OCI-LY7 (cell line): Measurements from ENCODE around the gene SLC9A7. TPM values are rescaled to one million over a fixed set of nuclear protein-coding genes. Genes with fewer than 3 reads are reported as not detected.

Experiments
- BruUV-seq: library from RNA; stranded (reverse); fragments of 400-500 nt; replicated peaks from 2 replicates; lab custom pipeline; 2021; lab: Mats Ljungman, UMichigan
- CTCF ChIA-PET: fragments of 300-600 bp; sonication (Branson Sonifier 250); formaldehyde crosslinking; loops from one replicate; lab custom pipeline; 2022; ENCODE audit warnings: antibody characterized with exemption; ENCODE audit not compliant: unreplicated experiment; lab: Charles Lee
- POLR2A ChIA-PET: fragments of 300-600 bp; sonication (Branson Sonifier 250); formaldehyde crosslinking; loops from one replicate; lab custom pipeline; 2022; ENCODE audit warnings: antibody characterized with exemption; lab: Charles Lee
- DNase-seq: peaks from one replicate; pipeline ENCODE4 v3.0.0-alpha.2; 2015; ENCODE audit warnings: low spot score
- H2AFZ ChIP-seq: fragments of 200-600 bp; sonication (generic), shearing (Covaris generic); 2 replicates; pipeline ENCODE4 v1.6.1; 2014; ENCODE audit warnings: mild to moderate bottlenecking, antibody characterized with exemption, low read length, moderate library complexity
- H3K27ac ChIP-seq: fragments of 200-600 bp; sonication (generic); 2 replicates; pipeline ENCODE4 v1.5.1; 2014; ENCODE audit warnings: mixed run types, low read depth, mild to moderate bottlenecking, moderate library complexity, low read length, inconsistent platforms; ENCODE audit not compliant: poor library complexity, severe bottlenecking
- H3K36me3 ChIP-seq: fragments of 200-600 bp; sonication (generic); 2 replicates; pipeline ENCODE4 v1.6.1; 2014; ENCODE audit warnings: mild to moderate bottlenecking, antibody characterized with exemption, low read length, moderate library complexity, mixed read lengths; ENCODE audit not compliant: insufficient read depth
- H3K4me1 ChIP-seq: fragments of 200-600 bp; sonication (generic); 2 replicates; pipeline ENCODE4 v1.5.1; 2014; ENCODE audit warnings: mild to moderate bottlenecking, low read length; ENCODE audit not compliant: insufficient read depth, poor library complexity, severe bottlenecking
- H3K4me2 ChIP-seq: fragments of 200-600 bp; sonication (generic); 2 replicates; pipeline ENCODE4 v1.6.1; 2014; ENCODE audit warnings: mild to moderate bottlenecking, low read length
- H3K4me3 ChIP-seq: fragments of 200-600 bp; sonication (generic); 2 replicates; pipeline ENCODE4 v1.5.1; 2014; ENCODE audit warnings: mild to moderate bottlenecking, low read depth, low read length; ENCODE audit not compliant: poor library complexity, severe bottlenecking
- H3K79me2 ChIP-seq: fragments of 200-600 bp; sonication (generic); 2 replicates; pipeline ENCODE4 v1.6.1; 2016; ENCODE audit warnings: low read depth, mild to moderate bottlenecking, low read length, moderate library complexity, mixed read lengths; ENCODE audit not compliant: insufficient read depth
- H3K9me2 ChIP-seq: fragments of 200-600 bp; sonication (generic); 2 replicates; pipeline ENCODE4 v1.6.1; 2016; ENCODE audit warnings: mild to moderate bottlenecking, low read length, mixed read lengths; ENCODE audit not compliant: insufficient read depth
- H3K9me3 ChIP-seq: fragments of 200-600 bp; sonication (generic); 2 replicates; pipeline ENCODE4 v1.6.1; 2014; ENCODE audit warnings: mild to moderate bottlenecking, mixed run types, low read length, mixed read lengths
- H4K20me1 ChIP-seq: fragments of 200-600 bp; sonication (generic); 2 replicates; pipeline ENCODE4 v1.6.1; 2014; ENCODE audit warnings: mild to moderate bottlenecking, antibody characterized with exemption, low read length, moderate library complexity, mixed read lengths; ENCODE audit not compliant: insufficient read depth
- CTCF ChIP-seq: fragments of 200-600 bp; sonication (generic); conservative IDR thresholded peaks from 2 replicates; pipeline ENCODE4 v1.5.1; 2014; ENCODE audit warnings: mild to moderate bottlenecking, antibody characterized with exemption, low read length, moderate library complexity, mixed read lengths
- EZH2phosphoT487 ChIP-seq: fragments of 200-600 bp; sonication (generic); IDR thresholded peaks from 2 replicates; pipeline ENCODE4 v1.6.1; 2018; ENCODE audit warnings: low read depth, borderline replicate concordance, mild to moderate bottlenecking, mixed run types, antibody characterized with exemption, low read length, moderate library complexity, mixed read lengths
- intact Hi-C: fragments of 100-400 bp; cut with micrococcal nuclease; formaldehyde crosslinking; loops from one replicate; pipeline ENCODE4 v1.10.0; 2022; ENCODE audit not compliant: unreplicated experiment
- total RNA-seq, 2 experiments: library from RNA; depleted of rRNA in 1 of 2; stranded (reverse); fragments of >200 nt in 1 of 2; shearing (Covaris generic) in 1 of 2; gene quantifications; 2 replicates each; pipeline ENCODE4 v1.2.3, GENCODE V29; 2014 to 2022

Gene SLC9A7
- total RNA-seq, 2 experiments from 2014 or later = 40.5 to 59.6 TPM

- TF ChIP-seq CTCF (no peak), EZH2phosphoT487 (no peak)
- H3K4me1 ChIP-seq = no peaks in the 10 kb centered on the region
- H3K79me2 ChIP-seq = no peaks in the 10 kb centered on the region
- no peak overlapping the region for H3K4me3 ChIP-seq
- no peaks in the 10 kb centered on the region for H3K9me3 ChIP-seq
- ChIA-PET POLR2A (no interaction called here), CTCF (no interaction called here)
- no peak overlapping the region for H3K4me2 ChIP-seq
- H2AFZ ChIP-seq = no peak overlapping the region
- peaks cover 27% of the 10 kb centered on the region for H3K36me3 ChIP-seq
- BruUV-seq = no TSS peak
- H4K20me1 ChIP-seq = no peaks in the 10 kb centered on the region
- H3K27ac ChIP-seq = no peak overlapping the region
- intact Hi-C loops = no loop called here
- DNase-seq = no peak
- no peaks in the 10 kb centered on the region for H3K9me2 ChIP-seq
Observed at GRCh38 chrX:46635186-46635585, 123.7 kb downstream of the SLC9A7 start.

GRCh38 chrX:46634577-46634976, 124.3 kb downstream of the SLC9A7 start:
- BruUV-seq = no TSS peak
- no peaks in the 10 kb centered on the region for H3K9me2 ChIP-seq
- H3K4me1 ChIP-seq = peaks cover 2% of the 10 kb centered on the region
- CTCF ChIA-PET = no interaction called here
- TF ChIP-seq CTCF = no peak
- TF ChIP-seq EZH2phosphoT487 = no peak
- H3K4me2 ChIP-seq = no peak overlapping the region
- no peaks in the 10 kb centered on the region for H3K79me2 ChIP-seq
- H2AFZ ChIP-seq = no peak overlapping the region
- H3K36me3 ChIP-seq = peaks cover 21% of the 10 kb centered on the region; the same call in 1 of the 2 replicates
- intact Hi-C loops = no loop called here
- H4K20me1 ChIP-seq = no peaks in the 10 kb centered on the region
- no peak for DNase-seq
- H3K27ac ChIP-seq = no peak overlapping the region
- no peak overlapping the region for H3K4me3 ChIP-seq
- H3K9me3 ChIP-seq = no peaks in the 10 kb centered on the region
- POLR2A ChIA-PET = no interaction called here

GRCh38 chrX:46630141-46630540, 128.8 kb downstream of the SLC9A7 start:
- Histone ChIP-seq H3K4me1 (peaks cover 30% of the 10 kb centered on the region), H2AFZ (no peak overlapping the region), H3K27ac (no peak overlapping the region), H4K20me1 (no peaks in the 10 kb centered on the region), H3K36me3 (peaks cover 24% of the 10 kb centered on the region), H3K4me2 (no peak overlapping the region), H3K9me3 (no peaks in the 10 kb centered on the region), H3K9me2 (no peaks in the 10 kb centered on the region), H3K79me2 (no peaks in the 10 kb centered on the region), H3K4me3 (no peak overlapping the region)
- ChIA-PET POLR2A (no interaction called here), CTCF (no interaction called here)
- no peak for DNase-seq
- intact Hi-C loops = no loop called here
- no TSS peak for BruUV-seq
- TF ChIP-seq EZH2phosphoT487 (no peak), CTCF (no peak)
